A549 (cell line): ENCODE measurements around the gene DDX10. TPM values are rescaled to one million over a fixed set of nuclear protein-coding genes. Genes with fewer than 3 reads are reported as not detected.

ENCODE experiments used
- BHLHE40 ChIP-seq: IDR thresholded peaks from 2 replicates; pipeline ENCODE4 v1.6.1; 2012; ENCODE audit warnings: low read depth, low read length, inconsistent platforms
- CBX8 ChIP-seq: fragments of 200-600 bp; sonication (generic); IDR thresholded peaks from 2 replicates; pipeline ENCODE4 v1.6.1; 2016
- CEBPB ChIP-seq, 2 experiments: fragments of >200 bp in 1 of 2; sonication (Bioruptor Twin) in 1 of 2; formaldehyde crosslinking in 1 of 2; IDR thresholded peaks; 2 replicates each; pipeline ENCODE4 v1.6.1; 2012 to 2016
- CHD2 ChIP-seq: fragments of 150-350 bp; IDR thresholded peaks from 2 replicates; pipeline ENCODE4 v1.6.1; 2014; ENCODE audit warnings: low read length; ENCODE audit not compliant: partially characterized antibody
- CHD4 ChIP-seq: fragments of 200-600 bp; sonication (generic); IDR thresholded peaks from 2 replicates; pipeline ENCODE4 v1.6.1; 2016; ENCODE audit warnings: antibody characterized with exemption, mild to moderate bottlenecking, borderline replicate concordance
- E2F6 ChIP-seq: IDR thresholded peaks from 2 replicates; pipeline ENCODE4 v1.6.1; 2012; ENCODE audit warnings: low read depth, borderline replicate concordance
- EHF ChIP-seq: fragments of 250-450 bp; sonication (Bioruptor Pico); IDR thresholded peaks from 2 replicates; pipeline ENCODE4 v1.5.0; 2020; ENCODE audit warnings: mild to moderate bottlenecking
- EHMT2 ChIP-seq: fragments of 200-600 bp; sonication (generic); IDR thresholded peaks from 2 replicates; pipeline ENCODE4 v1.6.1; 2016; ENCODE audit warnings: antibody characterized with exemption, low read depth, mild to moderate bottlenecking, moderate library complexity
- EP300 ChIP-seq, 2 experiments: fragments of >200 bp; sonication (Bioruptor Twin); formaldehyde crosslinking; IDR thresholded peaks; 2 replicates in 1 of 2; 3 replicates in 1 of 2; pipeline ENCODE4 v1.6.1; 2016 to 2017
- ESRRA ChIP-seq: fragments of 150-350 bp; IDR thresholded peaks from 2 replicates; pipeline ENCODE4 v1.6.1; 2014; ENCODE audit warnings: mild to moderate bottlenecking, low read length, borderline replicate concordance
- GATA3 ChIP-seq: IDR thresholded peaks from 2 replicates; pipeline ENCODE4 v1.6.1; 2012; ENCODE audit warnings: borderline replicate concordance
- HDAC2 ChIP-seq: fragments of 200-600 bp; sonication (generic); IDR thresholded peaks from 2 replicates; pipeline ENCODE4 v1.6.1; 2016
- HEYL ChIP-seq: fragments of 250-450 bp; sonication (Bioruptor Pico); IDR thresholded peaks from 2 replicates; pipeline ENCODE4 v1.8.0; 2021; ENCODE audit warnings: mild to moderate bottlenecking, moderate library complexity
- HOXB13 ChIP-seq: fragments of 250-450 bp; sonication (Bioruptor Pico); IDR thresholded peaks from 2 replicates; pipeline ENCODE4 v1.5.0; 2020; ENCODE audit warnings: low read depth, mild to moderate bottlenecking, moderate library complexity
- KDM1A ChIP-seq: fragments of 200-600 bp; sonication (generic); IDR thresholded peaks from 2 replicates; pipeline ENCODE4 v1.6.1; 2016; ENCODE audit warnings: low read depth, mild to moderate bottlenecking
- MAZ ChIP-seq: fragments of 150-350 bp; IDR thresholded peaks from 2 replicates; pipeline ENCODE4 v1.6.1; 2014; ENCODE audit warnings: antibody characterized with exemption, low read depth, low read length, borderline replicate concordance
- MYC ChIP-seq: IDR thresholded peaks from 2 replicates; pipeline ENCODE4 v1.6.1; 2012; ENCODE audit warnings: mild to moderate bottlenecking, inconsistent platforms, low read length, improper control_type of control experiment, borderline replicate concordance
- NPAS2 ChIP-seq: fragments of 250-450 bp; sonication (Bioruptor Pico); IDR thresholded peaks from 2 replicates; pipeline ENCODE4 v1.8.0; 2022; ENCODE audit warnings: mild to moderate bottlenecking, moderate library complexity, borderline replicate concordance
- PBX3 ChIP-seq: IDR thresholded peaks from 2 replicates; pipeline ENCODE4 v1.6.1; 2012
- PHF8 ChIP-seq: fragments of 200-600 bp; sonication (generic); IDR thresholded peaks from 2 replicates; pipeline ENCODE4 v1.6.1; 2016; ENCODE audit warnings: low read depth, mild to moderate bottlenecking, antibody characterized with exemption, moderate library complexity, borderline replicate concordance
- POLR2A ChIP-seq: IDR thresholded peaks from 2 replicates; pipeline ENCODE4 v1.6.1; 2012; ENCODE audit warnings: mild to moderate bottlenecking, low read length
- POLR2AphosphoS2 ChIP-seq: conservative IDR thresholded peaks from 2 replicates; pipeline ENCODE4 v1.6.1; 2012; ENCODE audit warnings: low read length, improper control_type of control experiment, inconsistent platforms
- RCOR1 ChIP-seq: fragments of 150-350 bp; IDR thresholded peaks from 2 replicates; pipeline ENCODE4 v1.6.1; 2014; ENCODE audit warnings: antibody characterized with exemption, low read length, low read depth
- REST ChIP-seq: fragments of 200-600 bp; sonication (generic); IDR thresholded peaks from 2 replicates; pipeline ENCODE4 v1.6.1; 2016; ENCODE audit warnings: antibody characterized with exemption, mild to moderate bottlenecking, moderate library complexity
- RFX5 ChIP-seq: fragments of 450-650 bp; IDR thresholded peaks from 2 replicates; pipeline ENCODE4 v1.7.1; 2014; ENCODE audit warnings: antibody characterized with exemption, mild to moderate bottlenecking, moderate library complexity
- RNF2 ChIP-seq: fragments of 200-600 bp; sonication (generic); IDR thresholded peaks from 2 replicates; pipeline ENCODE4 v1.6.1; 2016; ENCODE audit warnings: low read depth, mild to moderate bottlenecking, antibody characterized with exemption, moderate library complexity, borderline replicate concordance
- SMC3 ChIP-seq: fragments of >200 bp; sonication (Bioruptor Twin); formaldehyde crosslinking; IDR thresholded peaks from 3 replicates; pipeline ENCODE4 v1.6.1; 2018; ENCODE audit warnings: inconsistent platforms
- SREBF2 ChIP-seq: fragments of 450-650 bp; IDR thresholded peaks from 2 replicates; pipeline ENCODE4 v1.6.1; 2014; ENCODE audit warnings: mild to moderate bottlenecking, moderate library complexity
- TFCP2L1 ChIP-seq: fragments of 250-450 bp; sonication (Bioruptor Pico); IDR thresholded peaks from 2 replicates; pipeline ENCODE4 v1.5.0; 2021; ENCODE audit warnings: mild to moderate bottlenecking
- TP53 ChIP-seq: fragments of 250-450 bp; sonication (Bioruptor Pico); IDR thresholded peaks from 2 replicates; pipeline ENCODE4 v1.5.0; 2021; ENCODE audit warnings: mild to moderate bottlenecking, moderate library complexity
- USF2 ChIP-seq: fragments of 450-650 bp; IDR thresholded peaks from 2 replicates; pipeline ENCODE4 v1.6.1; 2014; ENCODE audit warnings: antibody characterized with exemption
- ZC3H11A ChIP-seq: fragments of 450-650 bp; IDR thresholded peaks from 2 replicates; pipeline ENCODE4 v1.6.1; 2014; ENCODE audit warnings: antibody characterized with exemption, mild to moderate bottlenecking
- ZSCAN20 ChIP-seq: fragments of 250-450 bp; sonication (Bioruptor Pico); IDR thresholded peaks from 2 replicates; pipeline ENCODE4 v1.8.0; 2022; ENCODE audit warnings: mild to moderate bottlenecking, moderate library complexity
- polyA plus RNA-seq, 4 experiments: library from polyadenylated mRNA; depleted of rRNA in 3 of 4; stranded (reverse); fragments of >200 nt; fragmentation: RNase III in 1 of 4; extraction: RNeasy Plus Mini Kit Qiagen cat#74134 plus additional on column Dnase treatment in 1 of 4; gene quantifications; 2 replicates in 3 of 4; 3 replicates in 1 of 4; pipeline ENCODE4 v1.2.3, GENCODE V29; 2011 to 2017
- TF ChIP-seq, protein P1 (sequence below): fragments of >200 bp; sonication (Bioruptor Twin); formaldehyde crosslinking; IDR thresholded peaks from 3 replicates; pipeline ENCODE4 v1.6.1; 2016
- TF ChIP-seq, protein P2 (sequence below): fragments of 150-350 bp; IDR thresholded peaks from 2 replicates; pipeline ENCODE4 v1.6.1; 2014; ENCODE audit warnings: low read depth, mild to moderate bottlenecking, low read length

DDX10 gene
- polyA plus RNA-seq, 2 of the 4 experiments (the other 2 are of a cell fraction): 46.0 to 189 TPM

GRCh38 chr11:108616549-108616948 lies 48.3 kb upstream of the DDX10 start (continued):
- no peak for TF ChIP-seq PBX3
- TF ChIP-seq, protein P1, sequence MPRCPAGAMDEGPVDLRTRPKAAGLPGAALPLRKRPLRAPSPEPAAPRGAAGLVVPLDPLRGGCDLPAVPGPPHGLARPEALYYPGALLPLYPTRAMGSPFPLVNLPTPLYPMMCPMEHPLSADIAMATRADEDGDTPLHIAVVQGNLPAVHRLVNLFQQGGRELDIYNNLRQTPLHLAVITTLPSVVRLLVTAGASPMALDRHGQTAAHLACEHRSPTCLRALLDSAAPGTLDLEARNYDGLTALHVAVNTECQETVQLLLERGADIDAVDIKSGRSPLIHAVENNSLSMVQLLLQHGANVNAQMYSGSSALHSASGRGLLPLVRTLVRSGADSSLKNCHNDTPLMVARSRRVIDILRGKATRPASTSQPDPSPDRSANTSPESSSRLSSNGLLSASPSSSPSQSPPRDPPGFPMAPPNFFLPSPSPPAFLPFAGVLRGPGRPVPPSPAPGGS: peak; percentile 29; the same call in 1 of the 3 replicates
- TF ChIP-seq CHD4: no peak
- no peak for TF ChIP-seq E2F6
- TF ChIP-seq GATA3: peak; percentile 71; the same call in 1 of the 2 replicates
- TF ChIP-seq USF2: no peak
- no peak for TF ChIP-seq TFCP2L1 (CRISPR knock-in tag)
- no peak for TF ChIP-seq SREBF2
- TF ChIP-seq HEYL (CRISPR knock-in tag): no peak
- no peak for TF ChIP-seq TP53
- no peak for TF ChIP-seq POLR2AphosphoS2
- TF ChIP-seq PHF8: no peak
- TF ChIP-seq RFX5: no peak
- TF ChIP-seq ESRRA: no peak
- no peak for TF ChIP-seq NPAS2
- no peak for TF ChIP-seq RNF2
- no peak for TF ChIP-seq MYC
- no peak for TF ChIP-seq RCOR1
- no peak for TF ChIP-seq CHD2
- no peak for TF ChIP-seq CBX8
- no peak for TF ChIP-seq HDAC2
- TF ChIP-seq ZSCAN20: no peak
- no peak for TF ChIP-seq EHF (CRISPR knock-in tag)
- TF ChIP-seq, protein P2, sequence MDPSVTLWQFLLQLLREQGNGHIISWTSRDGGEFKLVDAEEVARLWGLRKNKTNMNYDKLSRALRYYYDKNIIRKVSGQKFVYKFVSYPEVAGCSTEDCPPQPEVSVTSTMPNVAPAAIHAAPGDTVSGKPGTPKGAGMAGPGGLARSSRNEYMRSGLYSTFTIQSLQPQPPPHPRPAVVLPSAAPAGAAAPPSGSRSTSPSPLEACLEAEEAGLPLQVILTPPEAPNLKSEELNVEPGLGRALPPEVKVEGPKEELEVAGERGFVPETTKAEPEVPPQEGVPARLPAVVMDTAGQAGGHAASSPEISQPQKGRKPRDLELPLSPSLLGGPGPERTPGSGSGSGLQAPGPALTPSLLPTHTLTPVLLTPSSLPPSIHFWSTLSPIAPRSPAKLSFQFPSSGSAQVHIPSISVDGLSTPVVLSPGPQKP: no peak
- peak; percentile 36 to 68; a peak in 3 of 4 replicates for TF ChIP-seq CEBPB (IDR thresholded peaks at IDR 0.05)
- TF ChIP-seq POLR2A: no peak
- no peak for TF ChIP-seq SMC3
- TF ChIP-seq HOXB13: no peak
- no peak for TF ChIP-seq REST
- TF ChIP-seq EP300 (IDR thresholded peaks at IDR 0.05): peak; percentile 45 to 56; a peak in 2 of 5 replicates
- no peak for TF ChIP-seq EHMT2
- no peak for TF ChIP-seq KDM1A
- no peak for TF ChIP-seq MAZ
- TF ChIP-seq BHLHE40: no peak
- TF ChIP-seq ZC3H11A: no peak
